SK-N-SH treated with all-trans-retinoic acid at 6 μM for 48 hours (cell line): Measurements from ENCODE around the gene YEATS2.

Experiments
- ATAC-seq: fragments of 200-7000 bp; cut with Tn5 transposase; 3 replicates; pipeline ENCODE4 v1.9.1; 2020; ENCODE audit warnings: mild to moderate bottlenecking, moderate library complexity
- ARNTL ChIP-seq: fragments of 450-650 bp; formaldehyde crosslinking; IDR thresholded peaks from 2 replicates; pipeline ENCODE4 v1.5.0; 2020; ENCODE audit warnings: low read depth, mild to moderate bottlenecking, moderate library complexity, borderline replicate concordance
- BACH2 ChIP-seq: fragments of 250-450 bp; sonication (Bioruptor Pico); IDR thresholded peaks from 2 replicates; pipeline ENCODE4 v1.9.0; 2021; ENCODE audit warnings: mild to moderate bottlenecking, borderline replicate concordance
- CSDC2 ChIP-seq: fragments of 250-450 bp; sonication (Bioruptor Pico); IDR thresholded peaks from 2 replicates; pipeline ENCODE4 v1.5.0; 2020; ENCODE audit warnings: mild to moderate bottlenecking, moderate library complexity
- ESRRG ChIP-seq: fragments of 250-450 bp; sonication (Bioruptor Pico); IDR thresholded peaks from 2 replicates; pipeline ENCODE4 v1.6.1; 2021; ENCODE audit warnings: mild to moderate bottlenecking
- GLIS3 ChIP-seq: fragments of 250-450 bp; sonication (Bioruptor Pico); IDR thresholded peaks from 2 replicates; pipeline ENCODE4 v1.5.0; 2020; ENCODE audit warnings: mild to moderate bottlenecking, moderate library complexity
- ISL1 ChIP-seq: fragments of 250-450 bp; sonication (Bioruptor Pico); IDR thresholded peaks from 2 replicates; pipeline ENCODE4 v2.1.2; 2022; ENCODE audit warnings: mild to moderate bottlenecking, moderate library complexity
- OSR1 ChIP-seq: fragments of 250-450 bp; sonication (Bioruptor Pico); IDR thresholded peaks from 2 replicates; pipeline ENCODE4 v1.8.0; 2022; ENCODE audit warnings: moderate library complexity, mild to moderate bottlenecking, inconsistent platforms
- PPARA ChIP-seq: fragments of 250-450 bp; sonication (Bioruptor Pico); IDR thresholded peaks from 2 replicates; pipeline ENCODE4 v1.5.0; 2020; ENCODE audit warnings: mild to moderate bottlenecking, borderline replicate concordance
- RARB ChIP-seq: fragments of 250-450 bp; sonication (Bioruptor Pico); IDR thresholded peaks from 2 replicates; pipeline ENCODE4 v1.8.0; 2021; ENCODE audit warnings: mild to moderate bottlenecking, moderate library complexity
- SNAI2 ChIP-seq: fragments of 250-450 bp; sonication (Bioruptor Pico); IDR thresholded peaks from 2 replicates; pipeline ENCODE4 v1.5.0; 2020; ENCODE audit warnings: mild to moderate bottlenecking, moderate library complexity
- TCF4 ChIP-seq: fragments of 250-450 bp; sonication (Bioruptor Pico); IDR thresholded peaks from 2 replicates; pipeline ENCODE4 v1.8.0; 2021; ENCODE audit warnings: mild to moderate bottlenecking, moderate library complexity, borderline replicate concordance
- TOX ChIP-seq: fragments of 250-450 bp; sonication (Bioruptor Pico); IDR thresholded peaks from 2 replicates; pipeline ENCODE4 v1.8.0; 2021; ENCODE audit warnings: mild to moderate bottlenecking, moderate library complexity, borderline replicate concordance
- ZC3H10 ChIP-seq: fragments of 250-450 bp; sonication (Bioruptor Pico); IDR thresholded peaks from 2 replicates; pipeline ENCODE4 v1.5.1; 2021; ENCODE audit warnings: mild to moderate bottlenecking, moderate library complexity
- ZFP30 ChIP-seq: fragments of 450-650 bp; formaldehyde crosslinking; IDR thresholded peaks from 2 replicates; pipeline ENCODE4 v1.5.0; 2022; ENCODE audit warnings: mild to moderate bottlenecking, moderate library complexity
- ZNF565 ChIP-seq: fragments of 450-650 bp; formaldehyde crosslinking; conservative IDR thresholded peaks from 2 replicates; pipeline ENCODE4 v1.5.0; 2020; ENCODE audit warnings: low read depth, mild to moderate bottlenecking, moderate library complexity
- ZNF70 ChIP-seq: fragments of 450-650 bp; formaldehyde crosslinking; IDR thresholded peaks from 2 replicates; pipeline ENCODE4 v1.5.0; 2020; ENCODE audit warnings: mild to moderate bottlenecking, moderate library complexity
- ZNF8 ChIP-seq: fragments of 450-650 bp; formaldehyde crosslinking; IDR thresholded peaks from 2 replicates; pipeline ENCODE4 v1.5.0; 2020; ENCODE audit warnings: mild to moderate bottlenecking, moderate library complexity
- TF ChIP-seq, protein P1 (sequence below): fragments of 250-450 bp; sonication (Bioruptor Pico); IDR thresholded peaks from 2 replicates; pipeline ENCODE4 v1.5.1; 2020; ENCODE audit warnings: low read depth, mild to moderate bottlenecking, moderate library complexity
- TF ChIP-seq, protein P2 (sequence below): fragments of 250-450 bp; sonication (Bioruptor Pico); IDR thresholded peaks from 2 replicates; pipeline ENCODE4 v1.5.0; 2020; ENCODE audit warnings: mild to moderate bottlenecking, moderate library complexity
- TF ChIP-seq, protein P3 (sequence below): fragments of 250-450 bp; sonication (Bioruptor Pico); IDR thresholded peaks from 2 replicates; pipeline ENCODE4 v1.8.0; 2021; ENCODE audit warnings: low read depth, mild to moderate bottlenecking, moderate library complexity, borderline replicate concordance
- TF ChIP-seq, protein P4 (sequence below): fragments of 250-450 bp; sonication (Bioruptor Pico); IDR thresholded peaks from 2 replicates; pipeline ENCODE4 v1.8.0; 2020; ENCODE audit warnings: mild to moderate bottlenecking, moderate library complexity, borderline replicate concordance

Gene YEATS2

DNA sequence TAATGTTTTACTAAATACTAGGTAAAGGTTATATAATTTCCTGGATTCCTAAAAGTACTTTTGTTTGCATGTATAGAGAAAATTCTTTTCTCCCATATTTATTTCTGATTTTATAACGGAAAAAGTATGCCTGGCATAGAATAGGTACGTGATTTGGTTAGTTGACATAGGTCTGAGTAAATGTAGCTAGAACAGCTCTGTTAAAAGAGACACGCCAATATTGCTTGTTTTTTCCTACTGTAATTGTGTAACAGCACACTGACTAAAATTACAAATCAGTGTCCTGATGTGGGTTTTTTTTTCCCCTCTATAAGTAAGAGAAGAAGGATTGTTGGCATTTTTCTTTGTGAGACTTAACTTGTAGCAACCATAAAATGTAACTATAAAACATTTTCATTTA is 35.5 kb upstream of the YEATS2 start:
- TF ChIP-seq RARB (no peak), PPARA (CRISPR knock-in tag) (no peak), TCF4 (CRISPR knock-in tag) (no peak), ZC3H10 (no peak)
- TF ChIP-seq, protein P1, sequence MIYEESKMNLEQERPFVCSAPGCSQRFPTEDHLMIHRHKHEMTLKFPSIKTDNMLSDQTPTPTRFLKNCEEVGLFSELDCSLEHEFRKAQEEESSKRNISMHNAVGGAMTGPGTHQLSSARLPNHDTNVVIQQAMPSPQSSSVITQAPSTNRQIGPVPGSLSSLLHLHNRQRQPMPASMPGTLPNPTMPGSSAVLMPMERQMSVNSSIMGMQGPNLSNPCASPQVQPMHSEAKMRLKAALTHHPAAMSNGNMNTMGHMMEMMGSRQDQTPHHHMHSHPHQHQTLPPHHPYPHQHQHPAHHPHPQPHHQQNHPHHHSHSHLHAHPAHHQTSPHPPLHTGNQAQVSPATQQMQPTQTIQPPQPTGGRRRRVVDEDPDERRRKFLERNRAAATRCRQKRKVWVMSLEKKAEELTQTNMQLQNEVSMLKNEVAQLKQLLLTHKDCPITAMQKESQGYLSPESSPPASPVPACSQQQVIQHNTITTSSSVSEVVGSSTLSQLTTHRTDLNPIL = no peak
- ATAC-seq = no peak

DNA sequence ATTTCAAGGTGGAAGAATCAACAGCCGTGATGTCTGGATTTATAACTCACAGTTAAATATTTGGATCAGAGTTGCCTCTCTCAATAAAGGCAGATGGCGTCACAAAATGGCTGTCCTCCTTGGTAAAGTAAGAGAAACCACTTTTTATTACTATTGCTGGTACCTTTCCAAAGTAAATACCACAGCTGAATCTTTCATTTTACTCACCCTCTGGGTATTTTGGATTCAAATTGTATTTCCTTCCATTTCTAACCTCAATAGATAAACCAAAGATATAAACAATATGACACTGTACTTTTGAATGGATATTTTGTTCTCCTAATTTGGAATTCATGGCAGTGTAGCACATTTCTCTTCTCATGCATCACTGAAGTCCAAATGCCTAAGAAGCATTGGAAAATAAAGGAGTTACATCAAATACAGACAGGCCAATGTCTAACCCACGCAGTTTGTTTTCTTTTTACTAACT is 32.6 kb upstream of the YEATS2 start:
- TF ChIP-seq TOX (CRISPR knock-in tag) (no peak), ESRRG (CRISPR knock-in tag) (no peak), SNAI2 (CRISPR knock-in tag) (no peak), TCF4 (CRISPR knock-in tag) (no peak), ZFP30 (CRISPR knock-in tag) (no peak), PPARA (CRISPR knock-in tag) (no peak), GLIS3 (no peak), ARNTL (CRISPR knock-in tag) (no peak), OSR1 (no peak), BACH2 (CRISPR knock-in tag) (no peak), RARB (no peak), CSDC2 (CRISPR knock-in tag) (no peak), ISL1 (CRISPR knock-in tag) (no peak), ZNF8 (CRISPR knock-in tag) (no peak)
- TF ChIP-seq, protein P2, sequence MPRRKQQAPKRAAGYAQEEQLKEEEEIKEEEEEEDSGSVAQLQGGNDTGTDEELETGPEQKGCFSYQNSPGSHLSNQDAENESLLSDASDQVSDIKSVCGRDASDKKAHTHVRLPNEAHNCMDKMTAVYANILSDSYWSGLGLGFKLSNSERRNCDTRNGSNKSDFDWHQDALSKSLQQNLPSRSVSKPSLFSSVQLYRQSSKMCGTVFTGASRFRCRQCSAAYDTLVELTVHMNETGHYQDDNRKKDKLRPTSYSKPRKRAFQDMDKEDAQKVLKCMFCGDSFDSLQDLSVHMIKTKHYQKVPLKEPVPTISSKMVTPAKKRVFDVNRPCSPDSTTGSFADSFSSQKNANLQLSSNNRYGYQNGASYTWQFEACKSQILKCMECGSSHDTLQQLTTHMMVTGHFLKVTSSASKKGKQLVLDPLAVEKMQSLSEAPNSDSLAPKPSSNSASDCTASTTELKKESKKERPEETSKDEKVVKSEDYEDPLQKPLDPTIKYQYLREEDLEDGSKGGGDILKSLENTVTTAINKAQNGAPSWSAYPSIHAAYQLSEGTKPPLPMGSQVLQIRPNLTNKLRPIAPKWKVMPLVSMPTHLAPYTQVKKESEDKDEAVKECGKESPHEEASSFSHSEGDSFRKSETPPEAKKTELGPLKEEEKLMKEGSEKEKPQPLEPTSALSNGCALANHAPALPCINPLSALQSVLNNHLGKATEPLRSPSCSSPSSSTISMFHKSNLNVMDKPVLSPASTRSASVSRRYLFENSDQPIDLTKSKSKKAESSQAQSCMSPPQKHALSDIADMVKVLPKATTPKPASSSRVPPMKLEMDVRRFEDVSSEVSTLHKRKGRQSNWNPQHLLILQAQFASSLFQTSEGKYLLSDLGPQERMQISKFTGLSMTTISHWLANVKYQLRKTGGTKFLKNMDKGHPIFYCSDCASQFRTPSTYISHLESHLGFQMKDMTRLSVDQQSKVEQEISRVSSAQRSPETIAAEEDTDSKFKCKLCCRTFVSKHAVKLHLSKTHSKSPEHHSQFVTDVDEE (CRISPR knock-in tag) = no peak
- TF ChIP-seq, protein P1 = no peak
- TF ChIP-seq, protein P3, sequence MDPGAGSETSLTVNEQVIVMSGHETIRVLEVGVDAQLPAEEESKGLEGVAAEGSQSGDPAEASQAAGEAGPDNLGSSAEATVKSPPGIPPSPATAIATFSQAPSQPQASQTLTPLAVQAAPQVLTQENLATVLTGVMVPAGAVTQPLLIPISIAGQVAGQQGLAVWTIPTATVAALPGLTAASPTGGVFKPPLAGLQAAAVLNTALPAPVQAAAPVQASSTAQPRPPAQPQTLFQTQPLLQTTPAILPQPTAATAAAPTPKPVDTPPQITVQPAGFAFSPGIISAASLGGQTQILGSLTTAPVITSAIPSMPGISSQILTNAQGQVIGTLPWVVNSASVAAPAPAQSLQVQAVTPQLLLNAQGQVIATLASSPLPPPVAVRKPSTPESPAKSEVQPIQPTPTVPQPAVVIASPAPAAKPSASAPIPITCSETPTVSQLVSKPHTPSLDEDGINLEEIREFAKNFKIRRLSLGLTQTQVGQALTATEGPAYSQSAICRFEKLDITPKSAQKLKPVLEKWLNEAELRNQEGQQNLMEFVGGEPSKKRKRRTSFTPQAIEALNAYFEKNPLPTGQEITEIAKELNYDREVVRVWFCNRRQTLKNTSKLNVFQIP (CRISPR knock-in tag) = no peak
- no peak for ATAC-seq

DNA sequence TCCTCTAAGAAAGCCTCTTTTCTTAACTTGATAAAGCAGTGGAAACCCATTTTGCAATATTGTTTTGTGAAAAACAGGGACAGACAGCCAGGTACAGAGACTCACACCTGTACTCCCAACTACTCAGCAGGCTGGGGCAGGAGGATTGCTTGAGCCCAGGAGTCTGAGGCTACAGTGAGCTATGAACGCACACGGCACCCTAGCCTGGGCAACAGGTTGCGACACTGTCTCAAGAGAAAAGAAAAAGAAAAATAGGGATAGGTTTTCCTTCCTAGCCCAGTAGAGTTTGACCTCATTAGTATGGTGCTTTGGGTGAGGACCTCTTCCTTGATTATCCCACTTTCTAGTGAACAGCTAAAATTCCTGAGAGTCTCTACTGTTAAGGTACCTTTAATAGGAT is 17.5 kb upstream of the YEATS2 start:
- ATAC-seq = no peak
- TF ChIP-seq CSDC2 (CRISPR knock-in tag) (no peak), ZNF565 (no peak)

DNA sequence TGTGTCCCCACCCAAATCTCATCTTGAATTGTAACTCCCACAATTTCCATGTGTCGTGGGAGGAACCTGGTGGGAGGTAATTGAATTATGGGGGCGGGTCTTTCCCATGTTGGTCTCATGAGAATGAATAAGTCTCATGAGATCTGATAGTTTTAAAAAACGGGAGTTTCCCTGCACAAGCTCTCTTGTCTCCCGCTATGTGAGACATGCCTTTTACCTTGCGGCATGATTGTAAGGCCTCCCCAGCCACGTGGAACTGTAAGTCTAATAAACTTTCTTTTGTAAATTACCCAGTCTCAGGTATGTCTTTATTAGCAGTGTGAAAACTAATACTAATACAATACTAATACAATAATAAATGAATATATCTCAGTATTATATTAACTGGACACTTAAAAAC is 9.9 kb upstream of the YEATS2 start:
- no peak for ATAC-seq
- TF ChIP-seq CSDC2 (CRISPR knock-in tag) (no peak), RARB (no peak), ZNF70 (CRISPR knock-in tag) (no peak), ARNTL (CRISPR knock-in tag) (no peak), ESRRG (CRISPR knock-in tag) (no peak), OSR1 (no peak), BACH2 (CRISPR knock-in tag) (no peak), PPARA (CRISPR knock-in tag) (no peak)
- TF ChIP-seq, protein P4, sequence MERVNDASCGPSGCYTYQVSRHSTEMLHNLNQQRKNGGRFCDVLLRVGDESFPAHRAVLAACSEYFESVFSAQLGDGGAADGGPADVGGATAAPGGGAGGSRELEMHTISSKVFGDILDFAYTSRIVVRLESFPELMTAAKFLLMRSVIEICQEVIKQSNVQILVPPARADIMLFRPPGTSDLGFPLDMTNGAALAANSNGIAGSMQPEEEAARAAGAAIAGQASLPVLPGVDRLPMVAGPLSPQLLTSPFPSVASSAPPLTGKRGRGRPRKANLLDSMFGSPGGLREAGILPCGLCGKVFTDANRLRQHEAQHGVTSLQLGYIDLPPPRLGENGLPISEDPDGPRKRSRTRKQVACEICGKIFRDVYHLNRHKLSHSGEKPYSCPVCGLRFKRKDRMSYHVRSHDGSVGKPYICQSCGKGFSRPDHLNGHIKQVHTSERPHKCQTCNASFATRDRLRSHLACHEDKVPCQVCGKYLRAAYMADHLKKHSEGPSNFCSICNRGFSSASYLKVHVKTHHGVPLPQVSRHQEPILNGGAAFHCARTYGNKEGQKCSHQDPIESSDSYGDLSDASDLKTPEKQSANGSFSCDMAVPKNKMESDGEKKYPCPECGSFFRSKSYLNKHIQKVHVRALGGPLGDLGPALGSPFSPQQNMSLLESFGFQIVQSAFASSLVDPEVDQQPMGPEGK = no peak
- TF ChIP-seq, protein P2 (CRISPR knock-in tag) = no peak
- TF ChIP-seq, protein P3 (CRISPR knock-in tag) = no peak
- TF ChIP-seq, protein P1 = no peak
